Hepatocyte (in vitro differentiated cells): Measurements from ENCODE around the gene OR52J3. TPM values are rescaled to one million over a fixed set of nuclear protein-coding genes. Genes with fewer than 3 reads are reported as not detected.
"Not testable (repeated sequence)": the region's sequence is repeated elsewhere in the genome, so short reads cannot be mapped to it uniquely, and the experiment has no call there.

ENCODE experiments used
- DNase-seq: peaks from one replicate; pipeline ENCODE4 v3.0.0-alpha.2; 2016; ENCODE audit warnings: low spot score
- H2AFZ ChIP-seq: fragments of 200-600 bp; sonication (generic); 2 replicates; pipeline ENCODE4 v1.6.0; 2016; ENCODE audit warnings: antibody characterized with exemption, mild to moderate bottlenecking
- H3K27ac ChIP-seq: fragments of 200-600 bp; sonication (generic); 2 replicates; pipeline ENCODE4 v1.5.1; 2016; ENCODE audit warnings: mild to moderate bottlenecking
- H3K27me3 ChIP-seq: fragments of 200-600 bp; sonication (generic); 2 replicates; pipeline ENCODE4 v1.6.1; 2016
- H3K36me3 ChIP-seq: fragments of 200-600 bp; sonication (generic); replicated peaks from 2 replicates; pipeline ENCODE4 v1.5.1; 2016; ENCODE audit warnings: low read depth; ENCODE audit not compliant: insufficient read depth
- H3K4me1 ChIP-seq: fragments of 200-600 bp; sonication (generic); 2 replicates; pipeline ENCODE4 v1.5.1; 2016; ENCODE audit warnings: mild to moderate bottlenecking, moderate library complexity; ENCODE audit not compliant: insufficient read depth
- H3K4me2 ChIP-seq: fragments of 200-600 bp; sonication (generic); 2 replicates; pipeline ENCODE4 v1.6.0; 2016
- H3K4me3 ChIP-seq: fragments of 200-600 bp; sonication (generic); 2 replicates; pipeline ENCODE4 v1.5.1; 2016; ENCODE audit warnings: mild to moderate bottlenecking
- H3K79me2 ChIP-seq: fragments of 200-600 bp; sonication (generic); 2 replicates; pipeline ENCODE4 v1.6.0; 2017; ENCODE audit warnings: mild to moderate bottlenecking
- H3K9me2 ChIP-seq: fragments of 200-600 bp; sonication (generic); replicated peaks from 2 replicates; pipeline ENCODE4 v1.6.0; 2017; ENCODE audit warnings: mild to moderate bottlenecking; ENCODE audit not compliant: insufficient read depth
- H3K9me3 ChIP-seq: fragments of 200-600 bp; sonication (generic); 2 replicates; pipeline ENCODE4 v1.5.1; 2016; ENCODE audit warnings: low read depth, mild to moderate bottlenecking
- H4K20me1 ChIP-seq: fragments of 200-600 bp; sonication (generic); 2 replicates; pipeline ENCODE4 v1.6.0; 2016; ENCODE audit warnings: mild to moderate bottlenecking; ENCODE audit not compliant: insufficient read depth, poor library complexity, severe bottlenecking
- CTCF ChIP-seq: fragments of 200-600 bp; sonication (generic); IDR thresholded peaks from 2 replicates; pipeline ENCODE4 v1.5.1; 2016; ENCODE audit warnings: antibody characterized with exemption, mild to moderate bottlenecking; ENCODE audit not compliant: poor library complexity
- EZH2 ChIP-seq: fragments of 200-600 bp; sonication (generic); IDR thresholded peaks from 2 replicates; pipeline ENCODE4 v1.6.1; 2016; ENCODE audit warnings: antibody characterized with exemption, mild to moderate bottlenecking, borderline replicate concordance
- EZH2phosphoT487 ChIP-seq: fragments of 200-600 bp; sonication (generic); IDR thresholded peaks from one replicate; pipeline ENCODE4 v1.6.1; 2018; ENCODE audit warnings: antibody characterized with exemption, mild to moderate bottlenecking, low read depth, moderate library complexity; ENCODE audit not compliant: unreplicated experiment, severe bottlenecking
- WGBS: methylation state at CpG from one replicate; pipeline ENCODE4 v1.1.6; 2016; ENCODE audit warnings: low lambda C conversion rate; ENCODE audit errors: missing lambda C conversion rate; 5-methylcytosine and 5-hydroxymethylcytosine counted together
- polyA plus RNA-seq: library from polyadenylated mRNA; unstranded; fragments of >200 nt; fragmentation: Nextera tagmentation; extraction: Ambion mirVana; gene quantifications from 2 replicates; pipeline ENCODE4 v1.2.1, GENCODE V29; 2016
- total RNA-seq: library from RNA; depleted of rRNA; stranded (reverse); fragments of >200 nt; gene quantifications from 2 replicates; pipeline ENCODE4 v1.2.3, GENCODE V29; 2014

OR52J3 gene
- total and polyA plus RNA-seq, 2 experiments from 2014 or later, result not detected

DNA sequence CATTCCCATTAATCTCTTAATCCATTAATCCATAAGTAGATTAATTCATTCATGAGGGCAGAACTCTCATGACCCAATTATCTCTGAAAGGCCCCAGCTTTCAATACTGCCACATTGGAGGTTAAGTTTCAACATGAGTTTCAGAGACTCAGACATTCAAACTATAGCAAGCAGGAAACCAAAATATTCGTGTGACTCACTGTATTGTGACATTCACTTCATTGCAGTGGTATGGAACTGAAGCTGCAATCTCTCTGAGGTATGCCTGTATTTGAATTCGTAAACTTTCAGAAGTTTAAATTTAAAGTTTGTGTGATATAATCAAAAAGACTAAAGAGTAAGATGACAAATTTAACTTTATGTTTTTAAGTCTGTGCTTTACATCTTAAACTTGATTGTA is 2.9 kb upstream of the OR52J3 start:
- no peak for DNase-seq
- Histone ChIP-seq H3K27ac (no peak overlapping the region), H3K9me3 (no peaks in the 10 kb centered on the region), H3K4me1 (no peaks in the 10 kb centered on the region), H3K27me3 (no peaks in the 10 kb centered on the region), H3K79me2 (no peaks in the 10 kb centered on the region), H2AFZ (no peak overlapping the region), H4K20me1 (no peaks in the 10 kb centered on the region), H3K4me3 (no peak overlapping the region), H3K9me2 (no peaks in the 10 kb centered on the region), H3K4me2 (no peak overlapping the region), H3K36me3 (no peaks in the 10 kb centered on the region)
- TF ChIP-seq EZH2 (no peak), CTCF (no peak), EZH2phosphoT487 (no peak)
- WGBS, result 68% methylated on average over 2 of the region's 2 CpGs

GRCh38 chr11:5046754-5047330 is 516 bp downstream of the OR52J3 start:
- no peak for DNase-seq
- Histone ChIP-seq H3K9me3 (no peaks in the 10 kb centered on the region), H3K79me2 (no peaks in the 10 kb centered on the region), H3K27me3 (no peaks in the 10 kb centered on the region), H2AFZ (no peak overlapping the region), H4K20me1 (no peaks in the 10 kb centered on the region), H3K27ac (no peak overlapping the region), H3K4me1 (no peaks in the 10 kb centered on the region), H3K4me3 (no peak overlapping the region), H3K36me3 (no peaks in the 10 kb centered on the region), H3K4me2 (no peak overlapping the region), H3K9me2 (no peaks in the 10 kb centered on the region)
- 84% methylated on average over 15 of the region's 15 CpGs for WGBS
- TF ChIP-seq EZH2 (no peak), EZH2phosphoT487 (no peak), CTCF (no peak)

DNA sequence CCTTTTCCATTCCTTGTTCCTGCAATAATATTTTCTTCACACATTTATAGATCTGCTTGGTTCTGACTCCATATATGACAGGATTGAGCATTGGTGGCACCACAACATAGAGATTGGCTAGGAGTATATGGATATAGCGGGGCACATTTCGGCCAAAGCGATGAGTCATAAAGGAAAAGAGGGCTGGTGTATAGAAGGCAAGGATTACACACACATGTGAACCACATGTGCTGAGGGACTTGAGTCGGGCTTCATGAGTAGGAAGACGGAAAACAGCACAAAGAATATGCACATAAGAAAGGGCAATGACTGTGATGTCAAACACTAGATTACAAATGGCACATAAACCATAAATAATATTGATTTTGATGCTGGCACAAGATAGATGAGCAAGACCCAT is 12.4 kb downstream of the OR52J3 start:
- not testable (repeated sequence) for H3K27me3 ChIP-seq, DNase-seq, H3K9me3 ChIP-seq, H2AFZ ChIP-seq, H3K4me3 ChIP-seq, H3K4me2 ChIP-seq, H3K79me2 ChIP-seq, H3K9me2 ChIP-seq, H4K20me1 ChIP-seq, H3K4me1 ChIP-seq, H3K27ac ChIP-seq, H3K36me3 ChIP-seq
- 64% methylated on average over 5 of the region's 5 CpGs for WGBS

DNA sequence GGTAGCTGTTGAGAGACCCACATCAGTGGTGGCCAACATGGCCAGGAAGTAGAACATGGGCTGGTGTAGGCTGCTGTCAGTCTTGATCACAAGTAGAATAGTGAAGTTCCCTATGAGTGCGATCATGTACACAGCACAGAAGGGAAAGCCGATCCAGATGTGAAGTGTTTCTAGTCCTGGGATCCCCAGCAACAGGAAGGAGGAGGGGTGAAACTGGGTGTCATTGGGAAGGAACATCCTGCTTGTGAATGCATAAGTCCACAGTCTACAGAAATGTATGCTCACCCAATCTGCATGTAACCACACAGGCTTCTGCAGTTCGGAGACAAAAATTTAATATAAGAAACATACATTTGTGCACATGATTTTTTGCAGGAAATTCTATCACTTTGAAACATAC is 13.1 kb downstream of the OR52J3 start, which contains the start of gene OR52E2:
OR52E2 (minus strand) TSS at position 237 of the 400 bp plus-strand sequence; CDS start at position 237, 0 bp downstream.
- Histone ChIP-seq H3K9me3 (no peaks in the 10 kb centered on the region), H2AFZ (no peak within 1 kb of the TSS), H3K9me2 (no peaks in the 10 kb centered on the region), H4K20me1 (no peaks in the 10 kb centered on the region), H3K4me3 (no peak within 1 kb of the TSS), H3K79me2 (no peaks in the 10 kb centered on the region), H3K36me3 (no peaks in the 10 kb centered on the region), H3K4me1 (no peaks in the 10 kb centered on the region), H3K4me2 (no peak within 1 kb of the TSS), H3K27ac (no peak within 1 kb of the TSS), H3K27me3 (no peaks in the 10 kb centered on the region)
- no peak for TF ChIP-seq EZH2phosphoT487
- no peak for TF ChIP-seq EZH2
- no peak for TF ChIP-seq CTCF
- 89% methylated on average over 3 of the region's 3 CpGs for whole genome bisulfite sequencing
- no peak for DNase-seq
